ENCODE measurements around the gene FAM227A.

FAM227A gene

GRCh38 chr22:38656256-38657044 is at the start of gene FAM227A, which contains the start of gene CBY1:
TSS of gene FAM227A (minus strand) at chr22:38656392. CDS start at chr22:38650168, 6,224 bp downstream.
TSS of gene CBY1 (plus strand) at chr22:38656638. CDS start at chr22:38668055, 11,417 bp downstream.
- DNase-seq (ENCODE audit: low spot score), result peak; percentile 94

GRCh38 chr22:38705235-38706100 is 49.3 kb upstream of the FAM227A start, which contains the start of gene GTPBP1:
TSS of gene GTPBP1 (plus strand) at chr22:38705944. CDS start at chr22:38705956, 12 bp downstream.
- DNase-seq (ENCODE audit: low spot score), result peak; percentile 100

GRCh38 chr22:38704654-38705234 is 48.6 kb upstream of the FAM227A start:
- no peak for DNase-seq (ENCODE audit: low spot score)

- DNase-seq (ENCODE audit: low spot score), result peak; percentile 97
These were observed 44.8 kb upstream of the FAM227A start, which contains the start of gene JOSD1 for GRCh38 chr22:38700789-38701628. TSS of gene JOSD1 (minus strand) at chr22:38700943. CDS start at chr22:38699987, 956 bp downstream.

GRCh38 chr22:38700270-38700788 is 44.1 kb upstream of the FAM227A start:
- peak; percentile 29 for DNase-seq (ENCODE audit: low spot score)

GRCh38 chr22:38699784-38700183 is 43.6 kb upstream of the FAM227A start:
- no peak for DNase-seq (ENCODE audit: low spot score)

- DNase-seq (ENCODE audit: low spot score), result no peak
These were observed 43.0 kb upstream of the FAM227A start for GRCh38 chr22:38699143-38699542.

- DNase-seq (ENCODE audit: low spot score), result no peak
These were observed 42.4 kb upstream of the FAM227A start for GRCh38 chr22:38698407-38699094.

GRCh38 chr22:38697425-38698089 is 41.4 kb upstream of the FAM227A start:
- no peak for DNase-seq (ENCODE audit: low spot score)

- no peak for DNase-seq (ENCODE audit: low spot score)
These were observed 40.6 kb upstream of the FAM227A start for GRCh38 chr22:38696606-38697424.

- DNase-seq (ENCODE audit: low spot score), result no peak
These were observed 38.7 kb upstream of the FAM227A start for GRCh38 chr22:38694940-38695339.

GRCh38 chr22:38694049-38694448 is 37.9 kb upstream of the FAM227A start:
- DNase-seq (ENCODE audit: low spot score), result no peak

GRCh38 chr22:38689651-38690050 is 33.5 kb upstream of the FAM227A start:
- no peak for DNase-seq (ENCODE audit: low spot score)

- no peak for DNase-seq (ENCODE audit: low spot score)
These were observed 29.6 kb upstream of the FAM227A start for GRCh38 chr22:38685761-38686160.

- no peak for DNase-seq (ENCODE audit: low spot score)
These were observed 28.7 kb upstream of the FAM227A start for GRCh38 chr22:38684895-38685294.

GRCh38 chr22:38681582-38682335 is 25.6 kb upstream of the FAM227A start, which contains the start of gene TOMM22:
TSS of gene TOMM22 (plus strand) at chr22:38681957. CDS start at chr22:38681979, 22 bp downstream.
- peak; percentile 94 for DNase-seq (ENCODE audit: low spot score)

GRCh38 chr22:38675833-38676232 is 19.6 kb upstream of the FAM227A start:
- DNase-seq (ENCODE audit: low spot score), result no peak

- DNase-seq (ENCODE audit: low spot score), result peak; percentile 49
These were observed 18.7 kb upstream of the FAM227A start for GRCh38 chr22:38674888-38675287.

Measured in Ammon's horn (tissue), 1 donor.